HepG2 (cell line): ENCODE data around the gene DAPK3. TPM values are rescaled to one million over a fixed set of nuclear protein-coding genes. Genes with fewer than 3 reads are reported as not detected.

Experiments
- ASH2L ChIP-seq: fragments of 300-600, 200-600 bp; sonication (generic); IDR thresholded peaks from 2 replicates; pipeline ENCODE4 v1.7.0; 2017; ENCODE audit warnings: low read depth, mild to moderate bottlenecking, moderate library complexity, mixed read lengths, low read length; ENCODE audit not compliant: insufficient read length
- ATF7-NPFF ChIP-seq: sonication (generic); formaldehyde crosslinking; IDR thresholded peaks from 2 replicates; pipeline ENCODE4 v1.8.1; 2023; ENCODE audit warnings: mild to moderate bottlenecking, low read depth, missing genetic modification reagents, moderate library complexity
- CEBPB ChIP-seq: IDR thresholded peaks from 2 replicates; pipeline ENCODE4 v1.6.1; 2011; ENCODE audit warnings: low read depth, low read length, improper control_type of control experiment, borderline replicate concordance
- MAF1 ChIP-seq: sonication (generic); formaldehyde crosslinking; IDR thresholded peaks from 2 replicates; pipeline ENCODE4 v1.5.0; 2020; ENCODE audit warnings: missing genetic modification reagents, borderline replicate concordance
- NAIF1 ChIP-seq: sonication (generic); formaldehyde crosslinking; IDR thresholded peaks from 2 replicates; pipeline ENCODE4 v1.5.0; 2020; ENCODE audit warnings: mild to moderate bottlenecking, missing genetic modification reagents, borderline replicate concordance
- RBM22 ChIP-seq: fragments of 200-400 bp; formaldehyde crosslinking; optimal IDR thresholded peaks from 2 replicates; pipeline ENCODE3; 2017; ENCODE audit warnings: mild to moderate bottlenecking, low read length, moderate library complexity
- RXRA ChIP-seq: sonication (generic); formaldehyde crosslinking; IDR thresholded peaks from 2 replicates; pipeline ENCODE4 v1.5.1; 2020; ENCODE audit warnings: missing genetic modification reagents
- SAP130 ChIP-seq: IDR thresholded peaks from 2 replicates; pipeline ENCODE4 v1.6.1; 2016; ENCODE audit warnings: low read depth
- SIN3A ChIP-seq: IDR thresholded peaks from 2 replicates; pipeline ENCODE4 v1.6.1; 2011; ENCODE audit warnings: low read depth, mild to moderate bottlenecking, control low read depth, low read length, borderline replicate concordance
- SP2 ChIP-seq: sonication (generic); formaldehyde crosslinking; IDR thresholded peaks from 2 replicates; pipeline ENCODE4 v1.5.1; 2020; ENCODE audit warnings: mild to moderate bottlenecking, missing genetic modification reagents
- ZNF292 ChIP-seq: sonication (generic); formaldehyde crosslinking; IDR thresholded peaks from 2 replicates; pipeline ENCODE4 v1.8.1; 2022; ENCODE audit warnings: mild to moderate bottlenecking, low read depth, missing genetic modification reagents, borderline replicate concordance
- ZNF350 ChIP-seq: sonication (generic); formaldehyde crosslinking; IDR thresholded peaks from 2 replicates; pipeline ENCODE4 v1.4.0; 2020; ENCODE audit warnings: mild to moderate bottlenecking, low read depth, missing genetic modification reagents, borderline replicate concordance
- ZNF672 ChIP-seq: sonication (generic); formaldehyde crosslinking; IDR thresholded peaks from 2 replicates; pipeline ENCODE4 v1.8.1; 2022; ENCODE audit warnings: missing genetic modification reagents
- ZSCAN12 ChIP-seq: sonication (generic); formaldehyde crosslinking; IDR thresholded peaks from 2 replicates; pipeline ENCODE4 v1.9.0; 2021; ENCODE audit warnings: mild to moderate bottlenecking, missing genetic modification reagents
- polyA plus RNA-seq, 8 experiments: library from polyadenylated mRNA; depleted of rRNA in 3 of 8; stranded (reverse) in 7 of 8; unstranded in 1 of 8; fragments of >200 nt; fragmentation: Illumina TruSeq in 4 of 8; extraction: Trizol in 4 of 8; gene quantifications; 2 replicates each; pipeline versions ENCODE4 v1.2.1 to v1.2.3, GENCODE V29; 2011 to 2016; ENCODE audit warnings: low read depth in 4 of 8, missing spikeins in 1 of 8, mixed read lengths in 1 of 8; ENCODE audit not compliant: insufficient read depth in 1 of 8
- total RNA-seq, 5 experiments: library from RNA; depleted of rRNA; stranded (reverse); fragments of >200 nt; fragmentation: Illumina TruSeq; extraction: Trizol; gene quantifications; 2 replicates each; pipeline ENCODE4 v1.2.3, GENCODE V29; 2016; ENCODE audit warnings: low read depth in 1 of 5
- TF ChIP-seq, protein P1 (sequence below): sonication (generic); formaldehyde crosslinking; IDR thresholded peaks from 2 replicates; pipeline ENCODE4 v1.9.0; 2021; ENCODE audit warnings: missing genetic modification reagents, mild to moderate bottlenecking, borderline replicate concordance
- TF ChIP-seq, protein P2 (sequence below): sonication (generic); formaldehyde crosslinking; conservative IDR thresholded peaks from 2 replicates; pipeline ENCODE4 v1.4.0; 2020; ENCODE audit warnings: mild to moderate bottlenecking, missing genetic modification reagents, moderate library complexity
- TF ChIP-seq, protein P3 (sequence below): sonication (generic); formaldehyde crosslinking; IDR thresholded peaks from 2 replicates; pipeline ENCODE4 v1.4.0; 2020; ENCODE audit warnings: missing genetic modification reagents
- TF ChIP-seq, protein P4 (sequence below): sonication (generic); formaldehyde crosslinking; IDR thresholded peaks from 2 replicates; pipeline ENCODE4 v1.8.0; 2022; ENCODE audit warnings: mild to moderate bottlenecking, missing genetic modification reagents
- TF ChIP-seq, protein P5 (sequence below): sonication (generic); formaldehyde crosslinking; IDR thresholded peaks from 2 replicates; pipeline ENCODE4 v1.4.0; 2020; ENCODE audit warnings: missing genetic modification reagents, borderline replicate concordance

DAPK3 gene
- total and polyA plus RNA-seq, 2 of the 13 experiments (the other 11 are each of a cell fraction or from before 2014, with no cell fraction given): 30.5 to 37.3 TPM

DNA sequence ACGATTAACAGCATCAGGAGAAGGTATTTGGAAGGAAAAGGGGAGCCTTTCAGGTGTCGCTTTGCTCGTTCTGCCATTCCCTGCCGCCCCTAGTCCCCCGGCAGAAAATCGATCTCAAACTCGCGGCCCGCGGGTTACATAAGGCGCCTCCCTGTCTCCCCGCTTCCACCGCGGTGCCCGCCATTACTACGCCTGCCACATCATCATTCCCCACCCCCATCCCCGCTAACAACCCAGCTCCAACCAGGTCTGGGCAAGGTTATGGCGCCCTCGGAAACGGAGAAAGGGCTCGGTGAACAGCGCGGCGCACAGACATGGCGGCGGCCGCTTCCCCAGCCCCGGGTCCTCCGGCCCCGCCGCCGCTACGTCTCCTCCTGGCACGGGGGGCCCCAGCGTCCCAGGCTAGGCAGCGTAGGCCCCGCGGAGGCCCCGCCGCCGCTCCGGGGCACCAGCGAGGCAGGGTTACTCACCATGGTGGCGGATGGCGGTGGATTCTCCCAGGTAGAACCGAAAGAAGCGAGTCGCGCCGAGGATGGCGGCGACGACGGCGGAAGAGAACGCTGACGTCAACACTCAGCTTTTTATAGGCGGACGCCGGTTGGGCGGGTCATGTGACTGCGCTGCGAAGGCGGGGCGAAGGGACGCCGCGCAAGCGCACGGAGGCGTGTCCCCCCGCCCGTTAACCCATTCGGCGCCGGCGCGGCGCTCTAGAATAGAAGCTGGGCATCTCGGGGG, 14.2 kb upstream of the DAPK3 start, which contains the start of gene EEF2 (continued):
- peak; percentile 85; the same call in 1 of the 2 replicates for TF ChIP-seq SIN3A
- no peak for TF ChIP-seq ZNF292 (CRISPR knock-in tag)
- TF ChIP-seq, protein P1, sequence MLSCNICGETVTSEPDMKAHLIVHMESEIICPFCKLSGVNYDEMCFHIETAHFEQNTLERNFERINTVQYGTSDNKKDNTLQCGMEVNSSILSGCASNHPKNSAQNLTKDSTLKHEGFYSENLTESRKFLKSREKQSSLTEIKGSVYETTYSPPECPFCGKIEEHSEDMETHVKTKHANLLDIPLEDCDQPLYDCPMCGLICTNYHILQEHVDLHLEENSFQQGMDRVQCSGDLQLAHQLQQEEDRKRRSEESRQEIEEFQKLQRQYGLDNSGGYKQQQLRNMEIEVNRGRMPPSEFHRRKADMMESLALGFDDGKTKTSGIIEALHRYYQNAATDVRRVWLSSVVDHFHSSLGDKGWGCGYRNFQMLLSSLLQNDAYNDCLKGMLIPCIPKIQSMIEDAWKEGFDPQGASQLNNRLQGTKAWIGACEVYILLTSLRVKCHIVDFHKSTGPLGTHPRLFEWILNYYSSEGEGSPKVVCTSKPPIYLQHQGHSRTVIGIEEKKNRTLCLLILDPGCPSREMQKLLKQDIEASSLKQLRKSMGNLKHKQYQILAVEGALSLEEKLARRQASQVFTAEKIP (CRISPR knock-in tag): no peak
- TF ChIP-seq, protein P2, sequence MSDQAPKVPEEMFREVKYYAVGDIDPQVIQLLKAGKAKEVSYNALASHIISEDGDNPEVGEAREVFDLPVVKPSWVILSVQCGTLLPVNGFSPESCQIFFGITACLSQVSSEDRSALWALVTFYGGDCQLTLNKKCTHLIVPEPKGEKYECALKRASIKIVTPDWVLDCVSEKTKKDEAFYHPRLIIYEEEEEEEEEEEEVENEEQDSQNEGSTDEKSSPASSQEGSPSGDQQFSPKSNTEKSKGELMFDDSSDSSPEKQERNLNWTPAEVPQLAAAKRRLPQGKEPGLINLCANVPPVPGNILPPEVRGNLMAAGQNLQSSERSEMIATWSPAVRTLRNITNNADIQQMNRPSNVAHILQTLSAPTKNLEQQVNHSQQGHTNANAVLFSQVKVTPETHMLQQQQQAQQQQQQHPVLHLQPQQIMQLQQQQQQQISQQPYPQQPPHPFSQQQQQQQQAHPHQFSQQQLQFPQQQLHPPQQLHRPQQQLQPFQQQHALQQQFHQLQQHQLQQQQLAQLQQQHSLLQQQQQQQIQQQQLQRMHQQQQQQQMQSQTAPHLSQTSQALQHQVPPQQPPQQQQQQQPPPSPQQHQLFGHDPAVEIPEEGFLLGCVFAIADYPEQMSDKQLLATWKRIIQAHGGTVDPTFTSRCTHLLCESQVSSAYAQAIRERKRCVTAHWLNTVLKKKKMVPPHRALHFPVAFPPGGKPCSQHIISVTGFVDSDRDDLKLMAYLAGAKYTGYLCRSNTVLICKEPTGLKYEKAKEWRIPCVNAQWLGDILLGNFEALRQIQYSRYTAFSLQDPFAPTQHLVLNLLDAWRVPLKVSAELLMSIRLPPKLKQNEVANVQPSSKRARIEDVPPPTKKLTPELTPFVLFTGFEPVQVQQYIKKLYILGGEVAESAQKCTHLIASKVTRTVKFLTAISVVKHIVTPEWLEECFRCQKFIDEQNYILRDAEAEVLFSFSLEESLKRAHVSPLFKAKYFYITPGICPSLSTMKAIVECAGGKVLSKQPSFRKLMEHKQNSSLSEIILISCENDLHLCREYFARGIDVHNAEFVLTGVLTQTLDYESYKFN (CRISPR knock-in tag): peak; percentile 54
- TF ChIP-seq ASH2L: peak; percentile 97
- 0 out of 2 replicates have a peak, but pooled peaks have one; percentile 35 for TF ChIP-seq SP2 (CRISPR knock-in tag)
- peak; percentile 59; the same call in 1 of the 2 replicates for TF ChIP-seq RXRA (CRISPR knock-in tag)
- 0 out of 2 replicates have a peak, but pooled peaks have one; percentile 31 for TF ChIP-seq ZNF350 (CRISPR knock-in tag)
- TF ChIP-seq NAIF1 (CRISPR knock-in tag): no peak; the same call in 1 of the 2 replicates
- 0 out of 2 replicates have a peak, but pooled peaks have one; percentile 79 for TF ChIP-seq MAF1 (CRISPR knock-in tag)
- TF ChIP-seq, protein P3, sequence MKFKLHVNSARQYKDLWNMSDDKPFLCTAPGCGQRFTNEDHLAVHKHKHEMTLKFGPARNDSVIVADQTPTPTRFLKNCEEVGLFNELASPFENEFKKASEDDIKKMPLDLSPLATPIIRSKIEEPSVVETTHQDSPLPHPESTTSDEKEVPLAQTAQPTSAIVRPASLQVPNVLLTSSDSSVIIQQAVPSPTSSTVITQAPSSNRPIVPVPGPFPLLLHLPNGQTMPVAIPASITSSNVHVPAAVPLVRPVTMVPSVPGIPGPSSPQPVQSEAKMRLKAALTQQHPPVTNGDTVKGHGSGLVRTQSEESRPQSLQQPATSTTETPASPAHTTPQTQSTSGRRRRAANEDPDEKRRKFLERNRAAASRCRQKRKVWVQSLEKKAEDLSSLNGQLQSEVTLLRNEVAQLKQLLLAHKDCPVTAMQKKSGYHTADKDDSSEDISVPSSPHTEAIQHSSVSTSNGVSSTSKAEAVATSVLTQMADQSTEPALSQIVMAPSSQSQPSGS: peak; percentile 99
- peak; percentile 94 for TF ChIP-seq SAP130 (CRISPR knock-in tag)
- TF ChIP-seq RBM22: no peak
- TF ChIP-seq, protein P4, sequence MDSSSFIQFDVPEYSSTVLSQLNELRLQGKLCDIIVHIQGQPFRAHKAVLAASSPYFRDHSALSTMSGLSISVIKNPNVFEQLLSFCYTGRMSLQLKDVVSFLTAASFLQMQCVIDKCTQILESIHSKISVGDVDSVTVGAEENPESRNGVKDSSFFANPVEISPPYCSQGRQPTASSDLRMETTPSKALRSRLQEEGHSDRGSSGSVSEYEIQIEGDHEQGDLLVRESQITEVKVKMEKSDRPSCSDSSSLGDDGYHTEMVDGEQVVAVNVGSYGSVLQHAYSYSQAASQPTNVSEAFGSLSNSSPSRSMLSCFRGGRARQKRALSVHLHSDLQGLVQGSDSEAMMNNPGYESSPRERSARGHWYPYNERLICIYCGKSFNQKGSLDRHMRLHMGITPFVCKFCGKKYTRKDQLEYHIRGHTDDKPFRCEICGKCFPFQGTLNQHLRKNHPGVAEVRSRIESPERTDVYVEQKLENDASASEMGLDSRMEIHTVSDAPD (CRISPR knock-in tag): no peak
- TF ChIP-seq ZSCAN12 (CRISPR knock-in tag): peak; percentile 56; the same call in 1 of the 2 replicates
- TF ChIP-seq CEBPB: no peak
- TF ChIP-seq ATF7-NPFF (CRISPR knock-in tag): peak; percentile 91
- TF ChIP-seq, protein P5, sequence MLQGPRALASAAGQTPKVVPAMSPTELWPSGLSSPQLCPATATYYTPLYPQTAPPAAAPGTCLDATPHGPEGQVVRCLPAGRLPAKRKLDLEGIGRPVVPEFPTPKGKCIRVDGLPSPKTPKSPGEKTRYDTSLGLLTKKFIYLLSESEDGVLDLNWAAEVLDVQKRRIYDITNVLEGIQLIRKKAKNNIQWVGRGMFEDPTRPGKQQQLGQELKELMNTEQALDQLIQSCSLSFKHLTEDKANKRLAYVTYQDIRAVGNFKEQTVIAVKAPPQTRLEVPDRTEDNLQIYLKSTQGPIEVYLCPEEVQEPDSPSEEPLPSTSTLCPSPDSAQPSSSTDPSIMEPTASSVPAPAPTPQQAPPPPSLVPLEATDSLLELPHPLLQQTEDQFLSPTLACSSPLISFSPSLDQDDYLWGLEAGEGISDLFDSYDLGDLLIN (CRISPR knock-in tag): no peak; the same call in 1 of the 2 replicates
- no peak for TF ChIP-seq ZNF672 (CRISPR knock-in tag)
